Suppressor macrophage (primary cell): ENCODE measurements around the gene MAST4.
A peak's percentile ranks its signal among the peaks of the same experiment; 100 is the strongest.

ENCODE experiments used
- DNase-seq, 4 experiments: peaks; one replicate each; pipeline ENCODE4 v3.0.0-alpha.2; 2020 to 2022

Gene MAST4

GRCh38 chr5:66969484-66969883 is 373.3 kb downstream of the MAST4 start:
- no peak for DNase-seq

- DNase-seq: no peak
Observed at GRCh38 chr5:66969963-66970362, 373.8 kb downstream of the MAST4 start.

GRCh38 chr5:66972004-66972403 is 375.8 kb downstream of the MAST4 start:
- no peak for DNase-seq

- no peak for DNase-seq
Observed at GRCh38 chr5:66974256-66974655, 378.1 kb downstream of the MAST4 start.

- DNase-seq: no peak
Observed at GRCh38 chr5:66976108-66976507, 379.9 kb downstream of the MAST4 start.

- no peak for DNase-seq
Observed at GRCh38 chr5:66979738-66980137, 383.5 kb downstream of the MAST4 start.

GRCh38 chr5:66981266-66982055 is 385.3 kb downstream of the MAST4 start:
- DNase-seq: no peak

GRCh38 chr5:66982056-66982387 is 385.8 kb downstream of the MAST4 start:
- DNase-seq: no peak

GRCh38 chr5:66982470-66982869 is 386.3 kb downstream of the MAST4 start:
- no peak for DNase-seq

- DNase-seq: no peak
Observed at GRCh38 chr5:66985417-66985816, 389.2 kb downstream of the MAST4 start.

- DNase-seq: no peak
Observed at GRCh38 chr5:66986009-66986408, 389.8 kb downstream of the MAST4 start.

GRCh38 chr5:66986534-66986933 is 390.3 kb downstream of the MAST4 start:
- DNase-seq: no peak

GRCh38 chr5:66987126-66987525 is 390.9 kb downstream of the MAST4 start:
- no peak for DNase-seq

- no peak for DNase-seq
Observed at GRCh38 chr5:66987540-66987939, 391.3 kb downstream of the MAST4 start.

GRCh38 chr5:66987949-66988838 is 392.0 kb downstream of the MAST4 start:
- DNase-seq: peak; percentile 18 to 66 (median 44)

- DNase-seq: no peak
Observed at GRCh38 chr5:66989286-66989685, 393.1 kb downstream of the MAST4 start.

GRCh38 chr5:66989781-66990180 is 393.6 kb downstream of the MAST4 start:
- no peak for DNase-seq

GRCh38 chr5:66991746-66992145 is 395.6 kb downstream of the MAST4 start:
- no peak for DNase-seq

- DNase-seq: peak; percentile 14 to 69 (median 46)
Observed at GRCh38 chr5:66992547-66992946, 396.4 kb downstream of the MAST4 start.

GRCh38 chr5:66993448-66993847 is 397.3 kb downstream of the MAST4 start:
- DNase-seq: no peak

- DNase-seq: no peak
Observed at GRCh38 chr5:66993882-66994281, 397.7 kb downstream of the MAST4 start.

- DNase-seq: no peak
Observed at GRCh38 chr5:66994790-66995189, 398.6 kb downstream of the MAST4 start.

GRCh38 chr5:67000794-67001475 is 404.7 kb downstream of the MAST4 start:
- DNase-seq: peak in 1 of 4 experiments; percentile 19
